HEK293 (cell line): ENCODE measurements around the gene ZNF556.

Source experiments
- ATF2 ChIP-seq: fragments of 450-650 bp; formaldehyde crosslinking; IDR thresholded peaks from 2 replicates; pipeline ENCODE4 v1.5.1; 2016; ENCODE audit warnings: missing biosample characterization, missing genetic modification characterization, low read depth
- GLIS2 ChIP-seq: fragments of 450-650 bp; formaldehyde crosslinking; IDR thresholded peaks from 2 replicates; pipeline ENCODE4 v1.5.1; 2016; ENCODE audit warnings: missing biosample characterization, missing genetic modification characterization
- IKZF3 ChIP-seq: fragments of 450-650 bp; IDR thresholded peaks from 2 replicates; pipeline ENCODE4 v1.5.0; 2018; ENCODE audit warnings: missing biosample characterization, mild to moderate bottlenecking, missing genetic modification characterization, moderate library complexity
- KLF16 ChIP-seq: fragments of 450-650 bp; formaldehyde crosslinking; IDR thresholded peaks from 2 replicates; pipeline ENCODE4 v1.5.1; 2017; ENCODE audit warnings: missing biosample characterization, missing genetic modification characterization
- REPIN1 ChIP-seq: fragments of 450-650 bp; formaldehyde crosslinking; IDR thresholded peaks from 2 replicates; pipeline ENCODE4 v1.5.1; 2017; ENCODE audit warnings: missing biosample characterization, missing genetic modification characterization, low read depth
- REST ChIP-seq: fragments of 450-650 bp; formaldehyde crosslinking; IDR thresholded peaks from 2 replicates; pipeline ENCODE4 v1.5.1; 2016; ENCODE audit warnings: missing biosample characterization, missing genetic modification characterization
- ZBTB1 ChIP-seq: fragments of 450-650 bp; formaldehyde crosslinking; IDR thresholded peaks from 2 replicates; pipeline ENCODE4 v1.5.1; 2016; ENCODE audit warnings: missing biosample characterization, missing genetic modification characterization
- ZBTB11 ChIP-seq: fragments of 450-650 bp; formaldehyde crosslinking; conservative IDR thresholded peaks from 2 replicates; pipeline ENCODE4 v1.5.1; 2016; ENCODE audit warnings: low read depth, missing biosample characterization, missing genetic modification characterization
- ZBTB21 ChIP-seq: fragments of 450-650 bp; formaldehyde crosslinking; IDR thresholded peaks from 2 replicates; pipeline ENCODE4 v1.5.1; 2017; ENCODE audit warnings: missing biosample characterization, missing genetic modification characterization
- ZBTB26 ChIP-seq: fragments of 450-650 bp; formaldehyde crosslinking; optimal IDR thresholded peaks from 2 replicates; pipeline ENCODE3; 2016; ENCODE audit warnings: missing biosample characterization, mild to moderate bottlenecking, missing genetic modification characterization
- ZNF10 ChIP-seq: fragments of 450-650 bp; formaldehyde crosslinking; IDR thresholded peaks from 2 replicates; pipeline ENCODE4 v1.5.1; 2017; ENCODE audit warnings: missing biosample characterization, missing genetic modification characterization
- ZNF16 ChIP-seq: fragments of 450-650 bp; formaldehyde crosslinking; IDR thresholded peaks from 2 replicates; pipeline ENCODE4 v1.5.1; 2016; ENCODE audit warnings: low read depth, missing biosample characterization, missing genetic modification characterization
- ZNF184 ChIP-seq: fragments of 450-650 bp; IDR thresholded peaks from 2 replicates; pipeline ENCODE4 v1.5.1; 2018; ENCODE audit warnings: missing biosample characterization, mild to moderate bottlenecking, missing genetic modification characterization
- ZNF324 ChIP-seq: fragments of 450-650 bp; formaldehyde crosslinking; IDR thresholded peaks from 2 replicates; pipeline ENCODE4 v1.5.1; 2016; ENCODE audit warnings: missing biosample characterization, missing genetic modification characterization
- ZNF335 ChIP-seq: fragments of 450-650 bp; formaldehyde crosslinking; conservative IDR thresholded peaks from 2 replicates; pipeline ENCODE4 v1.5.1; 2016; ENCODE audit warnings: missing biosample characterization, missing genetic modification characterization
- ZNF398 ChIP-seq: fragments of 450-650 bp; formaldehyde crosslinking; IDR thresholded peaks from 2 replicates; pipeline ENCODE4 v1.5.1; 2017; ENCODE audit warnings: missing biosample characterization, missing genetic modification characterization
- ZNF473 ChIP-seq: fragments of 450-650 bp; formaldehyde crosslinking; IDR thresholded peaks from 2 replicates; pipeline ENCODE4 v1.5.1; 2017; ENCODE audit warnings: missing biosample characterization, missing genetic modification characterization
- ZNF513 ChIP-seq: fragments of 450-650 bp; IDR thresholded peaks from 2 replicates; pipeline ENCODE4 v1.5.1; 2018; ENCODE audit warnings: missing biosample characterization, missing genetic modification characterization
- ZNF560 ChIP-seq: fragments of 450-650 bp; formaldehyde crosslinking; IDR thresholded peaks from 2 replicates; pipeline ENCODE4 v1.5.1; 2017; ENCODE audit warnings: missing biosample characterization, missing genetic modification characterization, borderline replicate concordance
- ZNF561 ChIP-seq: fragments of 450-650 bp; IDR thresholded peaks from 2 replicates; pipeline ENCODE4 v1.5.1; 2018; ENCODE audit warnings: missing biosample characterization, missing genetic modification characterization, borderline replicate concordance
- ZNF621 ChIP-seq: fragments of 450-650 bp; formaldehyde crosslinking; IDR thresholded peaks from 2 replicates; pipeline ENCODE4 v1.5.1; 2017; ENCODE audit warnings: missing biosample characterization, missing genetic modification characterization
- ZNF626 ChIP-seq: fragments of 450-650 bp; sonication (Bioruptor Pico); formaldehyde crosslinking; IDR thresholded peaks from 2 replicates; pipeline ENCODE4 v1.5.1; 2018; ENCODE audit warnings: missing biosample characterization, missing genetic modification characterization, inconsistent platforms
- ZNF654 ChIP-seq: fragments of 450-650 bp; formaldehyde crosslinking; IDR thresholded peaks from 2 replicates; pipeline ENCODE4 v1.5.1; 2016; ENCODE audit warnings: low read depth, missing biosample characterization, missing genetic modification characterization
- ZNF664 ChIP-seq: fragments of 450-650 bp; formaldehyde crosslinking; IDR thresholded peaks from 2 replicates; pipeline ENCODE4 v1.5.1; 2016; ENCODE audit warnings: missing biosample characterization, missing genetic modification characterization
- ZNF692 ChIP-seq: fragments of 450-650 bp; formaldehyde crosslinking; IDR thresholded peaks from 2 replicates; pipeline ENCODE4 v1.5.1; 2016; ENCODE audit warnings: missing biosample characterization, missing genetic modification characterization

Gene ZNF556

GRCh38 chr19:2819540-2820111 lies 47.5 kb upstream of the ZNF556 start, which contains the start of gene ZNF554 (continued):
- TF ChIP-seq ATF2 (tag by site-specific recombination) (no peak), ZNF626 (tag by site-specific recombination) (no peak), ZBTB1 (tag by site-specific recombination) (no peak), REST (tag by site-specific recombination) (peak; percentile 44; the same call in 1 of the 2 replicates), ZNF560 (tag by site-specific recombination) (no peak), ZNF473 (tag by site-specific recombination) (no peak), REPIN1 (tag by site-specific recombination) (no peak), ZNF335 (tag by site-specific recombination) (peak; percentile 58; the same call in 1 of the 2 replicates), ZNF692 (tag by site-specific recombination) (peak; percentile 68), ZBTB26 (tag by site-specific recombination) (peak; percentile 78), ZNF324 (tag by site-specific recombination) (peak; percentile 78), KLF16 (peak; percentile 67; the same call in 1 of the 2 replicates), ZNF398 (tag by site-specific recombination) (no peak), IKZF3 (tag by site-specific recombination) (0 out of 2 replicates have a peak, but pooled peaks have one; percentile 27), ZNF513 (tag by site-specific recombination) (no peak), ZNF654 (no peak), ZNF10 (tag by site-specific recombination) (no peak), ZBTB21 (tag by site-specific recombination) (peak; percentile 29; the same call in 1 of the 2 replicates), GLIS2 (tag by site-specific recombination) (peak; percentile 82), ZNF16 (tag by site-specific recombination) (no peak), ZNF621 (no peak), ZNF184 (tag by site-specific recombination) (peak; percentile 34; the same call in 1 of the 2 replicates), ZNF561 (tag by site-specific recombination) (peak; percentile 84), ZNF664 (tag by site-specific recombination) (peak; percentile 52; the same call in 1 of the 2 replicates), ZBTB11 (0 out of 2 replicates have a peak, but pooled peaks have one; percentile 28)
